NOMO-1 treated with DMSO at 0.1 percent for 48 hours (cell line): Measurements from ENCODE around the gene RANGRF.

Experiments
- DNase-seq: peaks from one replicate; lab custom pipeline; 2025; ENCODE audit not compliant: unreplicated experiment; lab: John Stamatoyannopoulos, UW

The RANGRF gene

DNA sequence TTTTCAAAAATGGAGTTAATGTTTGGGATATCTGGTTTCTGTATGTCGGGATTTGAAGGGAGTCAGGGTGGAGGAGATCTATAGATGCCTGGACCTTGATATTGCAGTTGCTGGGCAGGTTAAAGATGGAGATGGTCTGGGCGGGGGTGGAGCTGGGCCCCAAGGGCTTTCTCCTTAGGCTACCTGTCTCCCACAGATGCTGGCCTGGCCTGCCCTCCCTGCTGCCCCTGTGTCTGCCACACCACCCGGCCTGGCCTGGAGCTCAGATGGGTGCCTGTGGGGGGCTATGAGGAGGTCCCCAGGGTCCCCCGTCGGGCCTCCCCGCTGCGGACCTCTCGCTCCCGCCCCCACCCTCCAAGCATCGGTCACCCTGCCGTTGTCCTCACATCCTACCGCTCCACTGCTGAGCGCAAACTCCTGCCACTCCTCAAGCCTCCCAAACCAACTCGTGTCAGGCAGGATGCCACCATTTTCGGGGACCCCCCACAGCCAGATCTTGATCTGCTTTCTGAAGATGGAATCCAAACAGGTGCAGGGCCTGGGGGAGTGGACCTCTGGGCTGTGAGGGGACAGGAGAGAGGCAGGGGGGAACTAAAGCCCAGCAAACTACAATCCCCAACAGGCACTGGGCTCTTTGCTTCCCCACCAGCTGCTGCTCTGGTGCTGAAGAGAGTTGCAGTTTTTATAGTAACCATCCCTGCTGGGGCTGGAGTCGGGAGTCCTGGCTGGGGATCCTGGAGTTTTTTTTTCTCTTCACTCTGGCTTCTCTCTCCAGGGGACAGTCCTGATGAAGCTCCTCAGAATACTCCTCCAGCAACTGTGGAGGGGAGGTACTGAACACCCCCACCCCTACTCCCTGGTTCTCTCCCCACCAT, 24.5 kb downstream of the RANGRF start:
- DNase-seq = no peak

DNA sequence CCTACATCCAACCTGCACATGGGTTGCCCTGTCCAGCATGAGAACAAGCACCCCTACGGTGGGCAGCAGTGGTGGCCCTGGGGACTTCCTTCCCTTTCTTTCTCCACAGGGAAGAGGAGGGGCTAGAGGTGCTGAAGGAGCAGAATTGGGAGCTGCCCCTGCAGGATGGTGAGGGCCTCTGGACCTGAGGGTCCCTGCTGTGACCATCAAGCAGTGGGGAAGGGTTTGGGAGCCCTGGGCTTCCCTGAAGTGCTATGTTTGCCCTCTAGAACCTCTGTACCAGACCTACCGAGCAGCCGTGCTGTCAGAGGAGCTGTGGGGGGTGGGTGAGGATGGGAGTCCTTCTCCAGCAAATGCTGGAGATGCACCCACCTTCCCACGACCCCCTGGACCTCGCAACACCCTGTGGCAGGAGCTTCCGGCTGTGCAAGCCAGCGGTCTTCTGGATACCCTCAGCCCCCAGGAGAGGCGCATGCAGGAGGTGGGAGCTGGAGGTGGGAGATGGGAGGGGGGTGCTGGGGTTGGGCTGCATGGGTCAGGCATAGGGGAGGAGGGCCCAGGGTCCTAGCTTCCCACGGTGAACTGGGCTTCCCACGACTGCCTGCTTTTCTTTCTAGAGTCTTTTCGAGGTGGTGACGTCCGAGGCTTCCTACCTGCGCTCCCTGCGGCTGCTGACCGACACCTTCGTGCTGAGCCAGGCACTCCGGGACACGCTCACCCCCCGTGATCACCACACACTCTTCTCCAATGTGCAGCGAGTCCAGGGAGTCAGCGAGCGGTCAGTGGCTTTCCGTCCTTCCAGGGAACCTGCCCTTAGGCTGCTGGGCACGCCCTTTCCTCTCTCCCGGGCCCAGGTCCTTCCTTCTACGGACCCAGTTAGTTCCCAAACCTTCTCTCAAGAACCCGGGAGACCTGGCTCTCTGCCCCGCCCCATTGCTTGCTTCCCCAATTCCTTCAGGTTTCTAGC, 26.6 kb downstream of the RANGRF start:
- DNase-seq = no peak

DNA sequence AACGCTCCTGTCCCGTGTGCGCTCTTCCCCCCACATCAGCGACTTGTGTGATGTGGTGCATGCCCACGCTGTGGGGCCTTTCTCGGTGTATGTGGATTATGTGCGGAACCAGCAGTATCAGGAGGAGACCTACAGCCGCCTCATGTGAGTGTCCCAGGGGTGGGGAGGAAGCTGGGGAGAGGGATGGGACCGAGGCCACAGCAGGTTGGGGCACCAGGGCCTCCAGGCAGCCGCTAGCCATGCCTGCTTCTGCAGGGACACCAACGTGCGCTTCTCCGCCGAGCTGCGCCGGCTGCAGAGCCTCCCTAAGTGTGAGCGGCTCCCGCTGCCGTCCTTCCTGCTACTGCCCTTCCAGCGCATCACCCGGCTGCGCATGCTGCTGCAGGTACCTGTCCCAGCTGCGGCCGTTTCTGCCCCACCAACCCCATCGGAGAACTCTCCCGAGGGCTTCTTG, 27.3 kb downstream of the RANGRF start:
- DNase-seq = no peak

DNA sequence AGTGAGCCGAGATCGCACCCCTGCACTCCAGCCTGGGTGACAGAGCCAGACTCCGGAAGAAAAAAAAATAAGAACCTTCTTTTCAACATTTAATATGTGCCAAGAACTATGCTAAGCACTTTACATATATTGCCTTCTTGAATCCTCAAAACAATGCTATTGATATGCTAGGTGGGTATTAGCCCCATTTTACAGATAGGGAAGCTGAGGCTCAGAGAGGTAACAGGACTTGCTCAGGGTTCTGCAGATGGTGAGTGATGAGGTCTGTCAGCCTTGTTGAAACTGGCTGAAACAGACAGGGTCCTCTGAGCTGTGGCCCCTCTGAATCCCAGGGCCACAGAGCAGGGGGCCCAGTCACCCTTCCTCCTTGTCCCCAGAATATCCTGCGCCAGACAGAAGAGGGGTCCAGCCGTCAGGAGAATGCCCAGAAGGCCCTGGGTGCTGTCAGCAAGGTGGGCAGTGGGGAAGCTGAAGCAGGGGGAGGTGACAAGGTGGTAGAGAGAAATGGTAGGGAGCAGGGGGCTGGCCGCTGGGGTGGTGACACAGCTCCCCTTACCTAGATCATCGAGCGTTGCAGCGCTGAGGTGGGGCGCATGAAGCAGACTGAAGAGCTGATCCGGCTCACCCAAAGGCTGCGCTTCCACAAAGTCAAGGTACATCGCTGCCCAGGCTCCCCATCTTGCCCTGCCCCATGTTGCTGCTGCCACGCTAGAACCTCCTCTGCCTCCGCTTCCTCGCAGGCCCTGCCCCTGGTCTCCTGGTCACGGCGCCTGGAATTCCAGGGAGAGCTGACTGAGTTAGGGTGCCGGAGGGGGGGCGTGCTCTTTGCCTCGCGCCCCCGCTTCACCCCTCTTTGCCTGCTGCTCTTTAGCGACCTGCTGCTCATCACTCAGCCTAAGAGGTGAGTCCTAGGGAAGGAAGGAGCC, 29.8 kb downstream of the RANGRF start:
- no peak for DNase-seq

DNA sequence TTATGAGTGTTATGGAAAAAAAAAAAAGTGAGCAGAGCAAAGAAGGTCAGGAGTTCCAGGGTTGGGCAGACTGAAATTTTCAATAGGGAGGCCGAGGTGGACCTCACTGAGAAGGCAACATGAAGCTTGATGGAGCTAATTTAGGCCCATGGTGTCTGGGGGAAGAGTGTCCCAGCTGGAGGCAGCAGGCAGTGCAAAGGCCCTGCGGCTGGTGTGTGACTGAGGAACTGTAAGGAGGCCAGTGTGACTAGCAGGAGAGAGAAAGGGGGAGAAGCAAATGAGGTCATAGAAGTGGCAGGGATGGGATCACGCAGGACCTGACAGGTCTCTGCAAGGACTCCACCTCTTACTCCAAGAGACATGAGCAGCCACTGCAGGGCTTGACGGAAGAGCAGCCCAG, 31.8 kb downstream of the RANGRF start:
- no peak for DNase-seq

DNA sequence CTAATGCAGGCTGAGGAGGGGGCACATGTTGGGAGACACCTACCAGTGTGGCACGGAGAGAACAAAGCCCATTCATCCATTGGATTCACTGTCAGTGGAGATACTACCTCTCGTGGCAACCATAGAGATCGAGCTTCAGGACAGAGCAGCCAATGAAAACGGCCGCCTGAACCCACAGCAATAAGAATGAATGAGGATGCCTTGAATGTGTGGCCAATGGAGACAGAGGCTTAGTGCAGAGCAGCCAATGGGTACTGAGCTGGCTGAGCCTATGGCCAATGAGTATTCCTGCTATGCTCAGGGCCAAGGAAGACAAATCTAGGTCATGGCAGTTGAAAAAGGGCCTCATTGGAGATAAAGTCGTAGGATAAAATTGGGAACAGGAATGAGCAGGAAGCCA, 32.5 kb downstream of the RANGRF start:
- DNase-seq = no peak

DNA sequence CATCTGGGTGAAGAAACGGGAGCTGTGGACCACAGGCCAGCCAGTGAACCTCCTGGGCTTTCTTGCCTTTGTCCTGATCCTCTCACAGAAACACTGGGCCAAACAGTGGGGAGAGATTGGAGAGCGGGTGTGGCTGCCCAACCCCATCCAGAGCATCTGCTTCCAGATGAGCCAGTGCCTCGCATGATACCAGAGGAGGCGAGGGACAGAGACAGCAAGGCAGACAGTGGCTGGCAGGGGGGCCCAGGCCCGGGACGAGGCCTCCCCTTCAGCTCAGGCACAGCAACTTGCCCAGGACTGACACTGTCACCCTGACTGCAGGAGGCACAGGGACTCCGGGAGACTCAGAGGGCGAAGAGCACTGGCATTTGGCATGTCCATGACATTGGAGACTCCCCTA, 33.6 kb downstream of the RANGRF start:
- no peak for DNase-seq

DNA sequence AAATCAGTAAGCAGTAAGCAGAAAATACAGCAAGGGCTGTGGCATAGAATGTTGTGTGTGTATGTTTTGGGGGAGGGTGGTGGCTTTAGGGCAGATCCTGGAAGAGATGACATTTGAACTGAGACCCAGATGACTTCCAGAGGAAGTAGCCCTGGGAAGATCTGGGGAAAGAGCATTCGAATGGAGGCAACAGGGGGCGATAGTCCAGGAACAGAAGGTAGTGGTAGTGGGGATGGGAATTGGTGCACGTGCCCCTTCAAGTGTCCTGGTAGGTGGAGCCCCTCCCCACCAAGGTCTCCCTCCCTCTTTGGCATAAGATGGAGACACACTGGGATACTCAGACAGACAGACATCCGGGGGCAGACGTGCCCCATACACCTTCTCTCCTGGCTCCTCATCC, 35.7 kb downstream of the RANGRF start:
- DNase-seq = no peak

DNA sequence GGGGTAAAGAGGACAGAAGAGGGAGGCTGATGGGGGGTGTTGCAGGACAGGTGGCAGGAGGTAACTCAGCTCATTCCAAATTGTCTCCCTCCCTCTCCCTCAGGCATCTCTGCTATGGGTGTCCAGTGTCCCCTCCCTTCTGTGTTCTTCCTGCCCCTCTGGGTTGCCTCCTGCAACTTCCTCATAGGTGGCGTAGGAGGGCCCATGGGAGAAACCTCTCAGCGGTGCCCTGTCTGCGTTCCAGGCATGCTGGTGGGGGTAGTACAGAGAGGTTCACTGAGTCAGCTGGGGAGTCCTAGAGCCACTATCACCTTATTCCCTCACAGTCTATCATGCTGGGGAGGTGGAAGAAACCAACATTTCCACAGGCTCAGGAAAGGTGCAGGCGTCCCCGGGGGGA, 36.5 kb downstream of the RANGRF start:
- no peak for DNase-seq

DNA sequence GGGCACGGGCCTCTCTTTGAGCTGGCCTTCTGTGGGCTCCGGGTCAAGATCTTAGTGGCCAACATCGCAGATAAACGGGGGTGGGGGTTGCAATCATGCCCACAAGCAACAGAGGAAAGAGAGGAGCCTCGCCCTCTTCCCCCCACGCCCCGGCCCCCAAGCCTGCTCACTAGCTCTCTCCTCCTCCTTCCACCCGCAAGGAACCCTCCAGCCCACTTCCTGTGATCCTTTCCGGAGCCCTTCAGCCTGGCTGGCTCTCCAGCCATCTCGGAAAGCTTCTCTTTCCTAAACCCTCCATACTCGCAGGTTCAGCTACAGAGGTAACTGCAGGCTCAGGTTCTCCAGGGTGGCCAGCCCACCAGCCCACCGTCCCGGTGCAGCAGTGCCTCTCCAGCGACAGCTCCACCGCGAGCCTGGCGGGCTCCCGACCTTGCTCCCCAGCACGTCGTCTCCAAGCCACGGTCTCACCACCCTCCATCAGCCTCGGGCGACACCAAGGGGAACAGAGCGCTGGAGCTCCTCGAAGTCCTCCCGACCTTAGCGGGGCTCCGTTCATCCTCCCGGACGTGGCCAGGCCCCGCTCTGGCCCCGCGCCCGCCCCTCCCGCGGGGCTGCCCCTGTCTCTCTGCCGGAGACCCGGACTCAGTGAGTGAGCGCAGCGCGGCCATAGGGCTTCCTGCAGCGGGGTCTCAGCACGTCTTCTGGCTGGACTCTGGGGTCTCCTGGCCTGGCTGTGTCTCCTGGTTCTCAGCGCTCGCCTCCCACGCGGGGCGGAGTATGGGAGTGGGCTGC, 38.2 kb downstream of the RANGRF start:
- peak; percentile 11 for DNase-seq

DNA sequence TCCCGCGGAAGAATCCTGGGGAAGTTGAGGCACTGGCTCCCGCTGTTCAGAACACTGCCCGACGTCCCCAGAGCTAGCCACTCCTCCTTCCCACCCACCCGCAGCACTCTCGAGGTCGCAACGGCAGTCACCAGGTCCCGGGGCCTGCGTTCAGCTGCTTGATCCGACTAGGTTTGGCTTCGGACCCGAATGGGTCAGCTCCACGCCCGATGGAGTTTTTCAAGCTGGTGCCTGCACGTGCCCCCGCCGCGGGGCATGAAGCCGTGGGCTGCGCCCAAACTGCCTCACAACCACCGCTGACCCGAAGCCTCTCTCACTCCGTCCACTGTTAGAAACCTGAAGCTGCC, 38.8 kb downstream of the RANGRF start:
- no peak for DNase-seq

DNA sequence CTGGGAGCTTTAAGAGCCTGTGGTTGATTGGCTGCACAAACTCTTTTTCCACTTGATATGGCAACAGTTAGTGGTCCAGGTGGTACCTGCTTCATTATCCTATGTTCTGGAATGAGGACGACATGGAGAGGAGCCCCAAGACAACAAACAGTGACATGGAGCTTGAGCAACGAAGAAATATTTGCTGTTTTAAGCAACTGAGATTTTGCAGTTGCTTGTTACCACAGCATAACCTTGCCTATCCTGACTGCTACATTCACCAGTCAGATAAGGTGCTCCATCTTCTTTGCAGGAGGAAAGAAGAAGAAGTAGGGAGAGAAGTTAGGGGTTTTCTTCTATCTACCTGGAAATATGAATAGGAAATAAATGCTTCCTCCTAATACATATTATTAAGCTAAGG, 43.7 kb downstream of the RANGRF start:
- DNase-seq = no peak

DNA sequence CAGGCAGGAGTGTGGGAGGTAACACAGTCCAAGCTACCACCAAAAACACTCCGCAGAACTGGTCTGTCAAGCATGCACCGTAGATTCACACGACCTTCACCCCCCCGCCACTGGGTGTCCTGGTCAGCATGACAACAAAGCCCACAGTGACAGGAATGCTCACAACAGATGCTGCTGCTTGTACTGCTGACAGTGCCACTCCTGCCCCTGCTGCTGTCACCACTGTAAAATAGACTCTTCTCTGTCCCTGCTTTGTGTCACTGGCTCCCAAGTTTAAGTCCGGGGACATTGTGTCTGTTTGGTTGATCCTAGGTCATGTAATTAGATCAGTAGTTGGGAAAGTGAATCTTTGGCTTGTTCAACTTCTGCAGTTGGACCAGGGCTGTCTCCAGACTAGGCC, 44.2 kb downstream of the RANGRF start:
- no peak for DNase-seq

DNA sequence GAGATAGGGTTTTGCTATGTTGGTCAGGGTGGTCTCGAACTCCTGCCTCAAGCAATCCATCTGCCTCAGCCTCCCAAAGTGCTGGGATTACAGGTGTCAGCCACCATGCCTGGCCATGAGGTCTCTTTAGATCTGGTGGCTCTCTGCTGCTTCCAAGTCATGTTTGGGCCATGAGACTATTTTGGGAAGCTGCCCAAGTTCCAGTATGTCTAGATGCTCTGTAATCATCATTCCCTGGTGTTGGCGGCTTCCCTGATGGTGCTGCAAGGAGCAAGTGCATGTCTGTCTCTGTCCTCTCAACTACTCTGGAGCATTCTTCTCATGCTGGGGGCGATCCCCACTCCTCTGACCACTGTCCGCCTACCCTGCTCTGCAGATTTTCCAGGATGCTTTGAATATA, 44.8 kb downstream of the RANGRF start:
- no peak for DNase-seq

DNA sequence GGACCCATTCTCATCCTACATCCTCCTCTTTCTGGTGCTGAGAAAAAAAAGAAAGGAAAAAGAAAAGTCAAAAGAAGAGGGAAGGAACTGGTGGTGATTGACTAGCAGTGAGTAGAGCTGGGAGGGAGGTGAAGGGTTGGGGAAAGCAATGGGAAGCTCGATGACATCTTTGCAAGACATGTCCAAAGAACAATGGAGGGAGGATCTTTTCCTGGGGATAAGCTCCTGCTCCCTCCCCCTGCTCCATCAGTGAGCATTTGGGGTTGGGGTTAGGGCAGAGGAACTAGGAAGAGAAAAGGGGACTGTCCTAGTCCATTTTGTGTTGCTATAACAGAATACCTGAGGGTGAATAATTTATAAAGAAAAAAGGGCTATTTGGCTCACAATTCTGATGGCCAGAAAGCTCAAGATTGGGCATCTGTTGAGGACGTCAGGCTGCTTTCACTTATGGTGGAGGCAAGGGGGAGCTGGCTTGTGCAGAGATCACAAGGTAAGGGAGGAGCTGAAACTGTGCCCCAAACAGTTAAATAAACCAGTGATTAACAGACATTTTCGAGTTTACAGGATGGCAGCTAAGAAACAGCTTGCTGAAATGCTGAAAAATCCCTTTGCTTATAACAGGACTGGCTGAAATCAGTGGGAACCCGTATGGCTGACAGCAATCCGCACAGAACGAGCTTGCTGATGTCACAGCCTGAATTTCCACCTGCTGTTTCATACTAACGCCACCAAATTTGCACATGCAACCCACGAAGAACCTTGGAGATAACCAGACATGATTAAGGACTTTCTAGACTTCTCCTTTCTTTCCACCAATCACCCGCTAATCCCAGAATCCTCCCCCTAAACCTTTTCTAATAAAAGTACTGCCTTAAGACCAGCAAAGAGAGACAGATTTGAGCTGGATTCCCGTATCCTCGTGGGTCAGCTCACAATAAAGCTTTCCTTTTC, 49.6 kb downstream of the RANGRF start:
- peak; percentile 84 for DNase-seq

DNA sequence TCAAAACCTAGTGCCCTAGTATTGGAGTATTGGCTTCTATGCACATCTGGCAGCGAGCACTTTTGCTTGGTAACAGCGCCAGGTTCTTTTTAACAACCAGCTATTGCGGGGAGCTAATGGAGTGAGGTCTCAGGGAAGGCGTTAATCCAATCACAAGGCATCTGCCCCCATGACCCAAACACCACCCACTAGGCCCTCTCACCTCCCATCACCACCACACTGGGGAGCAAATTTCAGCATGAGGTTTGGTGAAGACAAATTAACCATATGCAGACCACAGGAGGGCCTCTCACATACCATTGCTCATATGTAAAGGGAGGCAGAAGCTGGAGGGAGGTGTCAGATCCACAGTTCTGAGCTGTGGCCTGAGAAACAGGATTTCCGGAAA, 50.3 kb downstream of the RANGRF start:
- DNase-seq = no peak

DNA sequence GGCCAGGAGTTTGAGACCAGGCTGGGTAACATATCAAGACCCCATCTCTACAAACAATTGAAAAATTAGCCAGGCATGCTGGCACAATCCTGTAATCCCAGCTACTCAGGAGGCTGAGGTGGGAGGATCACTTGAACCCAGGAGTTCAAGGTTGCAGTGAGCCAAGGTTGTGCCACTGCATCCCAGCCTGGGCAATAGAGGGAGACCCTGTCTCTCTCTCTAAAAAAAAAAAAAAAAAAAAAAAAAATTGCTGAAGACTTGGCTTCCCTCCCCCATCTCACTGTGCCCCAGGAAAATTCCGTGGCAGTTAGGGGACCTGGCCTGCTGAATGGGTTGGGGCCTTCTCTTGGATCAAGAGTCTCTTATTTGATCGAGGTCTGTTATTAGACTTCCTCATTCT, 51.1 kb downstream of the RANGRF start, which contains the start of gene ODF4:
Gene ODF4 (plus strand): TSS at position 301 of the 400 bp plus-strand sequence. CDS start 212 bp downstream, outside the sequence.
- no peak for DNase-seq
